Activated naive CD4-positive, alpha-beta T cell treated with anti-CD3 and anti-CD28 coated beads, Interleukin-2, amount 50 U/mL, for 24 hours (primary cell): ENCODE measurements around the gene ZNF723.
"Not testable (repeated sequence)": the region's sequence is repeated elsewhere in the genome, so short reads cannot be mapped to it uniquely, and the experiment has no call there.

Source experiments
- H3K27ac Mint-ChIP-seq: one replicate; pipeline ENCODE4 v1.8.0; 2021; ENCODE audit warnings: mild to moderate bottlenecking, mixed read lengths
- H3K27me3 Mint-ChIP-seq: one replicate; pipeline ENCODE4 v1.8.0; 2021; ENCODE audit warnings: mixed read lengths
- H3K36me3 Mint-ChIP-seq: one replicate; pipeline ENCODE4 v1.8.0; 2021; ENCODE audit warnings: mixed read lengths
- H3K4me1 Mint-ChIP-seq: one replicate; pipeline ENCODE4 v1.8.0; 2021; ENCODE audit warnings: mixed read lengths
- H3K4me3 Mint-ChIP-seq: one replicate; pipeline ENCODE4 v1.8.0; 2021; ENCODE audit warnings: mild to moderate bottlenecking, mixed read lengths
- H3K9me3 Mint-ChIP-seq: one replicate; pipeline ENCODE4 v1.8.0; 2021; ENCODE audit warnings: mixed read lengths

ZNF723 gene

DNA sequence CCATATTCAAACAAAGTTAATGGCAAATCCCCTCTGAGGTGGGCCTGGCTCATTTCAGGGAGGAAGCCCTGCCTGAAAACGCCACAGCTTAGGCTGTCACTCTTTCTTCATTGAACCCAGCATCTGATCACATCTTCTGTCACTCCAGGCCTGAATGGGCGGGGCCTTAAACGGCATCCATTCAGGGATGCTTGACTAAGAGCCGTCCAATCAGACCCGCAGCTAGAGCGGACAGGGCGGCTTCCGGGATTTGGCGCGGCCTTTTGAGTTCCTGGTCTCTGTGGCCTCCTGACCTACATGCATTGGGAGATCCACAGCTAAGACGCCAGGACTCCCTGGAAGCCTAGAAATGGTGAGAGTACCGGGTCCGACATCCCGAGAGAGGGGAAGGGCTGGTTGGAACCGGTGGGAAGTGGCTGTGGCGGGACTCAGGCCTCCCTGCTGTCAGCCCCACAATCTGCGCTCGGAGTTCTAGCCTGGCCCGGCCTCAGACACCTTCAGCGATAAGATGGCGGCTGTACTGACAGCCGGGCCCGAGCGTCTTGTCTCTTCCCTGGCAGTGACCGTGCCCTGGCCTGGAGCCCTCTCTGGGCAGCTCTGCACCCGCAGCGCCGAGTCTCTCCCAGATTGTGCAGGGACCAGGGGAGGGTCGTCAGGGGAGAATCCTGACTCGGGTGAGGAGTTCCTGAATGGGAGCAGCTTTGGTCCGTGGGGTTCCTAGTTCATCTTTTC, at the start of gene ZNF723:
Gene ZNF723 (plus strand): TSS at position 261 of the 732 bp plus-strand sequence. CDS start 89 bp downstream, at position 350.
- peaks cover 11% of the 10 kb centered on the region for H3K9me3 Mint-ChIP-seq
- H3K27me3 Mint-ChIP-seq, result no peaks in the 10 kb centered on the region
- no peak within 1 kb of the TSS for H3K4me3 Mint-ChIP-seq
- no peaks in the 10 kb centered on the region for H3K36me3 Mint-ChIP-seq
- H3K27ac Mint-ChIP-seq, result no peak within 1 kb of the TSS
- H3K4me1 Mint-ChIP-seq, result no peaks in the 10 kb centered on the region

DNA sequence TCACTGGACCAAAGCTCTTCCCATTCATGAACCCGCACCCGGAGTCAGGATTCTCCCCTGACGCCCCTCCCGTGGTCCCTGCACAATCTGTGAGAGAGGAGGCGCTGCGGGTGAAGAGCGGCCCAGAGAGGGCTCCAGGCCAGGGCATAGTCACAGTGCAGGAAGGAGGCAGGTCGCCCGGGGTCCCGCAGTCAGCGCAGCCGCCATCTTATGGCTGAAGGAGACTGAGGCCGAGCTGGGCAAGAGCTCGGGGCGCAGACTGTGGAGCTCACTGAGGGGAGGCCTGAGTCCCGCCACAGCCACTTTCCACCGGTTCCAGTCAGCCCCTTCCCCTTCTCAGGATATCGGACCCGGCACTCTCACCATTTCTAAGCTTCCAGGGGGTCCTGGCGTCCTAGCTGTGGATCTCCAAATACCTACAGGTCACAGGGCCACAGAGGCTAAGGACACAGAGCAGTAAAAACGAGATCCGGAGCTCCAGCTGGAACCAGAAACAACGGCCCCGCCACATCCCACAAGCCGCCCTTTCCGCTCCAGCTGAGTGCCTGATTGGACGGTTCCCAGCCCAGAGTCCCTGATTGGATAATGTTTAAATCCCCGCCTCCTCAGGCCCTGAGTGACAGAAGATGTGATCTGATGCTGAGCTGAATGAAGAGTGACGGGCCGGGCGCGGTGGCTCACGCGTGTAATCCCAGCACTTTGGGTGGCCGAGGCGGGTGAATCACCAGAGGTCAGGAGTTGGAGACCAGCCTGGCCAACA, 48.3 kb upstream of the ZNF723 start, which contains the start of gene ZNF99:
Gene ZNF99 (minus strand): TSS at position 501 of the 760 bp plus-strand sequence. CDS start 135 bp downstream, at position 366.
- H3K36me3 Mint-ChIP-seq, result peaks cover 4% of the 10 kb centered on the region
- H3K4me3 Mint-ChIP-seq, result no peak within 1 kb of the TSS
- no peaks in the 10 kb centered on the region for H3K4me1 Mint-ChIP-seq
- H3K27ac Mint-ChIP-seq, result no peak within 1 kb of the TSS
- peaks cover 17% of the 10 kb centered on the region for H3K9me3 Mint-ChIP-seq
- peaks cover 4% of the 10 kb centered on the region for H3K27me3 Mint-ChIP-seq

DNA sequence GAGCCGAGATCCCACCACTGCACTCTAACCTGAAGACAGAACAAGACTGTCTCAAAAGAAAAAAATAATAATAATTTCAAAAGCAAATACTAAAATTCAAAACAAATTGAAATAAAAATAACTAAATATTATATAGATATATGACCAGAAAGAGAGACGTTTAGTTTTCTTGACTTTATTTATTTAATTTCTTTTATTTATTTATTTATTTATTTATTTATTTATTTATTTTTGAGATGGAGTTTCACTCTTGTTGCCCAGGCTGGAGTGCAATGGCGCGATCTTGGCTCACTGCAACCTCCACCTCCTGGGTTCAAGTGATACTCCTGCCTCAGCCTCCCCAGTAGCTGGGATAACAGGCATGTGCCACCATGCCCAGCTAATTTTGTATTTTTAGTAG, 39.2 kb upstream of the ZNF723 start:
- not testable (repeated sequence) for H3K36me3 Mint-ChIP-seq, H3K27me3 Mint-ChIP-seq, H3K27ac Mint-ChIP-seq, H3K4me1 Mint-ChIP-seq, H3K4me3 Mint-ChIP-seq
- H3K9me3 Mint-ChIP-seq, result peaks cover 16% of the 10 kb centered on the region

DNA sequence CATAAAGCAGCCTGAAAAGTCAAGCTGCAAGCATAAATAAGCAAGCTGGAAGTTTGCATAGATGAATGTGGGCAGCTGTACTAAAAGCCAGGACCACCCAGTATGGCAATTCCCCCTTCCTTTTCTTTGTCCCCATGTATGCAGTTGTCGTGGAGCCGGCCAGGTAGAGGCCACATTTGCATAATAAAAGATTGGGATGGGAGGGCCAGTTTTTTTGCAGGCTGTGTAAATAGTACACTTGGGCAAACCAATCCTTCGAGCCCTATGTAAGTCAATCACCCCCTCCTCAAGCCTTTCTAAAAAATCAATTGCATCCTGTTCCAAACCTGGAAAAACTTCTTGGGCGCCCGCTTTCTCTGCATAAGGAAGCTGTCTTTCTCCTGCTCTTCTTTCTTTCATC, 35.1 kb upstream of the ZNF723 start:
- no peaks in the 10 kb centered on the region for H3K27me3 Mint-ChIP-seq
- H3K4me3 Mint-ChIP-seq, result no peak overlapping the region
- H3K9me3 Mint-ChIP-seq, result peaks cover 24% of the 10 kb centered on the region
- H3K36me3 Mint-ChIP-seq, result peaks cover 10% of the 10 kb centered on the region
- no peak overlapping the region for H3K27ac Mint-ChIP-seq
- no peaks in the 10 kb centered on the region for H3K4me1 Mint-ChIP-seq

DNA sequence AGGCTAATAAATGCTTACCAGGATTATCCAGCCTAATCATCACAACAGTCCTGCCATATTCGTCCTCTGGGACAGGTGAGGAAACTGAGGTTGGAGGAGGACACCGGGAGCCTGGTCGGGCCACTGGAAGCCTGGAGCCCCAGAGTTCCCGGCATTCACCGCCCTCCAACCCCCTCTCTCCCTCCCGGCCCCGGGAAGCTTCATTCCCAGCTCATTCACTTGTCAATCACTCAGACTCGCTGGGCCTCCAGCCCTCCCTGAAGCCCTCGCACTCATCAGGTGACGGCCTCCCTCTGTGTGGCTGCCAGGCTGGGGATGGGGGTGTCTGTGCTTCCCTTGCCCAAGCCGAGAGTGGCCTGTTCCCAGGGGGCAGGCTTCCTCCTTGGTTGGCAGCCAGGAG, 25.7 kb upstream of the ZNF723 start:
- Mint-ChIP-seq H3K36me3 (no peaks in the 10 kb centered on the region), H3K4me1 (no peaks in the 10 kb centered on the region), H3K4me3 (no peak overlapping the region)

DNA sequence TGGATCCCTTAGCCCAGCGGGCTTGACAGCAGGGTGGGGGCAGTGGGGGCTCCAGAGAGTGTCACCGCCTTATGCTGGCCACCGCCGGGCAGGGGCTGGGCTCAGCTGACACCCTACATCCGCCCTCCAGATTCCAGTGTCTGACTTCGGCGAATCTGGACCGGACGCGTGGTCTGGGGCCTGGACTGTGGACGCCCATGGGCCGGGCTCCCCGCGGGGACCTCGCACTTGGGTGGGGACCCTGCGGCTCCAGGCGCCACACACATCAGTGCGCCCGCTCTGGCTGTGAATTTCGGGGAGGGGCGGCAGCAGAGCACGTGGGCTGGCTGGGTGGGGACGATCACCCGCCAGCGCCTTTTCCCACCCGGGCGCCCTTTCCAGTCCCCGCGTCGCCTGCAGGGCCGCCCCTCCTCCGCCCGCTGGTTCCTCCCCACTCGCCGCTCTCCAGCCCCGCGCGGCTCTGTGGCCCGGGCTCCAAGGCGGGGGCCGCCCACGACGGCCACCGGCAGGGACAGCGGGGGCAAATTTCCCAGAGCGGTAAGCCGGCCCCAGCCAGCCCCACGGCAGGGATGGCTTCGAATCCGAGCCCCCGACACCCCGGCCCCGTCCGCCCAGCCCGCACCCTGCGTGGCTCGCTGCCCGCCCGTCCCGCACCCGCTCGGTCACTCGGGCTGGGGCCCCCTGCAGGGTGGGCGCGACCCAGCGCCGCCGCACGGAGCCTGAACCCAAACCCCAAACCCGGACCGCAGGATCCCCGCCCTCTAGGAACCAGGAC, 24.8 kb upstream of the ZNF723 start:
- Mint-ChIP-seq H3K9me3 (peaks cover 4% of the 10 kb centered on the region), H3K36me3 (no peaks in the 10 kb centered on the region), H3K4me3 (no peak overlapping the region), H3K27me3 (no peaks in the 10 kb centered on the region), H3K27ac (no peak overlapping the region), H3K4me1 (no peaks in the 10 kb centered on the region)

More for the DNA sequence above, 25.7 kb upstream of the ZNF723 start:
- Mint-ChIP-seq H3K27ac (no peak overlapping the region), H3K27me3 (no peaks in the 10 kb centered on the region), H3K9me3 (peaks cover 3% of the 10 kb centered on the region)

DNA sequence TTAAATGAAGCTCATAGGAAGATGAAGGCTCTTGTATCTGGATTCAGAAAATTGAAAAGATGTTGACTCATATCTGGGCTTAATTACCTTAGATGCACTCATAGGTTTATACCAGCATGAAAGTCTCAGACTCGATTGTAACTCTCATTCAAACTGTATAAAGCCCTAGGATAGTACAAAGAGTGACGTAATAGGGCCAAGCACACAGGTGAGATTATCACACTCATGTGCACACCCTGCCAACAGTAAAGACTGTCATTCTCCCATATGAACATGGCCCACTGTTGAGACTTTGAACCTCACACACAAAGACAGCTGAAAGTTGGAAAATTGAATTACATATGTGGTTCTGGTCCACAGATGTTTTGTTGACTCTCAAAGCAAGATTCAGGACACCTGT, 18.0 kb upstream of the ZNF723 start:
- Mint-ChIP-seq H3K4me1 (no peaks in the 10 kb centered on the region), H3K4me3 (no peak overlapping the region), H3K36me3 (no peaks in the 10 kb centered on the region), H3K9me3 (peaks cover 4% of the 10 kb centered on the region), H3K27me3 (no peaks in the 10 kb centered on the region), H3K27ac (no peak overlapping the region)

DNA sequence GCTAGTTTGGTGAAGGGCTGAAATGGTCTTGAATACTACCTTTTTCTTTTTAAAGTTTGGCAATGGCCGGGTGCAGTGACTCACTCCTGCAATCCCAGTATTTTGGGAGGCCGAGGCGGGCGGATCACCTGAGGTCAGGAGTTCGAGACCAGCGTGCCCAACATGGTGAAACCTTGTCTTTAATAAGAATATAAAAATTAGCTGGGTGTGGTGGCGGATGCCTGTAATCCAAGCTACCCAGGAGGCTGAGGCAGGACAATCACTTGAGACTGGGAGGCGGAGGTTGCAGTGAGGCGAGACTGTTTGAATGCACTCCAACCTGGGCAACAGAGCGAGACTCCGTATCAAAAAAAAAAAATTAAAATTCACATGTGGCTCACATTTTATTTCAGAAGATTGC, 880 bp upstream of the ZNF723 start:
- Mint-ChIP-seq H3K36me3 (no peaks in the 10 kb centered on the region), H3K27me3 (no peaks in the 10 kb centered on the region), H3K27ac (no peak overlapping the region), H3K9me3 (peaks cover 13% of the 10 kb centered on the region), H3K4me3 (no peak overlapping the region), H3K4me1 (no peaks in the 10 kb centered on the region)

DNA sequence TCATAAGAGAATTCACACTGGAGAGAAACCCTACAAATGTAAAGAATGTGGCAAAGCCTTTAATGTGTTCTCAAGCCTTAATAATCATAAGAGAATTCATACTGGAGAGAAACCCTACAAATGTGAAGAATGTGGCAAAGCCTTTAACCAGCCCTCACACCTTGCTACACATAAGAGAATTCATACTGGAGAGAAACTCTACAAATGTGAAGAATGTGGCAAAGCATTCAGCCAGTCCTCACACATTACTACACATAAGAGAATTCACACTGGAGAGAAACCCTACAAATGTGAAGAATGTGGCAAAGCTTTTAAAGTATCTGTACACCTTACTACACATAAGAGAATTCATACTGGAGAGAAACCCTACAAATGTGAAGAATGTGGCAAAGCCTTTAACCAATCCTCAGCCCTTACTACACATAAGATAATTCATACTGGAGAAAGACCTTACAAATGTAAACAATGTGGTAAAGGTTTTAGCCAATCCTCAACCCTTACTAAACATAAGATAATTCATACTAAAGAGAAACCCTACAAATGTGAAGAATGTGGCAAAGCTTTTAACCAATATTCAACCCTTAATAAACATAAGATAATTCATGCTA, 25.7 kb downstream of the ZNF723 start:
- not testable (repeated sequence) for H3K36me3 Mint-ChIP-seq, H3K9me3 Mint-ChIP-seq, H3K4me1 Mint-ChIP-seq, H3K27ac Mint-ChIP-seq, H3K4me3 Mint-ChIP-seq, H3K27me3 Mint-ChIP-seq

DNA sequence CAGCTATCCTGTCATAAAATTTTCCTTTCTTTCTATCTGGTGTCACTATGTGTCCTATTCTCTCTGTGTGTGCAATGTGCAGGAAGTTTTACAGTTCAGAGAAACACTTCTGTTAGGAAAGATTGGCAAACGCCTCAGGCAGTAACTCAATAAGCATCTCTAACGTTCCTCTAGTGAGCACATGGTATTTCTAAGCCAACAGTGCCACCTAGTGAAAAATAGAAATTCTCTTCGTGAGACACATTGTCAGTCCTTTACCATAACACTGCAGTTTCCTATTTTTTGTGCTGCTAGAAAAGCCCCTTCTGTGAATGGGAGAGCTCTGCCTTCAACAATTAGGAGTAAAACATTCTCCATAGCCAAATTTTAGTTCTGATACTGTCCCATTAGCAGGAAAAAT, 50.7 kb downstream of the ZNF723 start:
- no peak overlapping the region for H3K4me3 Mint-ChIP-seq
- H3K27ac Mint-ChIP-seq, result no peak overlapping the region
- H3K27me3 Mint-ChIP-seq, result no peaks in the 10 kb centered on the region
- no peaks in the 10 kb centered on the region for H3K36me3 Mint-ChIP-seq
- no peaks in the 10 kb centered on the region for H3K4me1 Mint-ChIP-seq
- H3K9me3 Mint-ChIP-seq, result no peaks in the 10 kb centered on the region

DNA sequence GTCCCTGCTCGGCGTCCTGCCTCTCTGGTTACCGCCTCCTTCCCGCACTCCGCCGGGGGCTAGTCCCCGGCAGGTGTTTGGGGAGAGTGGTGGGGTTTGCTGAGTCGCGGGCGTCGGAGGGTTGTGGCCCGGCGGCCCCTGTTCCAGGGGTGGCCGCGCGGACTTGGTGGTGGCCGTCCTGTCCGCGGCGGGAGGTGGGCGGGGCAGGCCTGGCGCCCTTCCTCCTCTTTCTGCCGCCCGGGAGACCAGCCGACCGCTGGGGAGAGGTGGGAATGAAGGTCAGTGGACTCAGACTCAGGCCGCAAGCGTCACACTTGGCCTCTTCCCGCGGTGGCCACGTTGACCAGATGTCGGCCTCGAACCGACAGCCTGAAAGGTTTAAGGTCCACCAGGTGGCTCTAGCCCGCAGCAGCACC, 61.8 kb downstream of the ZNF723 start:
- Mint-ChIP-seq H3K27me3 (peaks cover 1% of the 10 kb centered on the region), H3K9me3 (peaks cover 12% of the 10 kb centered on the region), H3K27ac (no peak overlapping the region), H3K4me1 (no peaks in the 10 kb centered on the region), H3K4me3 (no peak overlapping the region), H3K36me3 (peaks cover under 1% of the 10 kb centered on the region)

DNA sequence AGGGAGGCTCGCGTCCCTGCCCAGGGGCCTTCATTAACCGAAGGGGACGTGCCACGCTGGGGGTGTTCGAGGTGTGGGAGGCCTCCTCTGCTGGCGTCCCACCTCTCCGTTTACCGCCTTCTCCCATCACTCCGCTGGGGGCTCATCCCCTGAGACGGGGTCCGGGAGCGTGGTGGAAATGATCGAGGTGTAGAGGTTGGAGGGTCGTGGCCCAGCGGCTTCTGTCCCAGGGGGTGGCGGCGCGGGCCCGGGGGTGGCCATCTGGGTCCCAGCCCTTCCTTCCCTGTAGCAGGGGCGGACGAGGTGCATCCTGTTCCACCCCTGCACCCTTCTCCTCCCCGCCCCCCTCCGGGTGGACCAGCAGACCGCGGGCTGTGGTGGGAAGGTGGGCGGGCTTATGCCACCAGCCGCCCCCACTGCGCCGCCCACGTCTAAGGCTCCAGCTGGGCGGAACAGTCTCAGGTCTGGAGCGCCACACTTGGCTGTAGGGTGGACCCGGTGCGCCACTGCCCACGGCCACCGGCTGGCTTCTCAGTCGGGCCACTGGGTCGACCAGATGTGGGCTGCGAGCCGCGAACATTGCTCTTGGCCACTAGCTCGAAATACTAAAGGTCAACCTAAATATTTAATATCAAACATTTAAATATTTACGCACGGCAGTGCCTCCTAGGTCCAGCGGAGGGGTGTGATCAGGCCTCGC, 69.5 kb downstream of the ZNF723 start:
- Mint-ChIP-seq H3K4me1 (no peaks in the 10 kb centered on the region), H3K27me3 (peaks cover 1% of the 10 kb centered on the region), H3K4me3 (no peak overlapping the region), H3K27ac (no peak overlapping the region), H3K36me3 (peaks cover 5% of the 10 kb centered on the region), H3K9me3 (peaks cover 19% of the 10 kb centered on the region)
